Activated CD8-positive, alpha-beta T cell treated with anti-CD3 and anti-CD28 coated beads for 36 hours (primary cell): ENCODE measurements around the gene CFAP299. TPM values are rescaled to one million over a fixed set of nuclear protein-coding genes. Genes with fewer than 3 reads are reported as not detected.

Source experiments
- ATAC-seq: fragments of 200-7000 bp; cut with Tn5 transposase; one replicate; pipeline ENCODE4 v1.10.0; 2021; ENCODE audit warnings: mild to moderate bottlenecking, moderate library complexity
- CTCF ChIA-PET: fragments of 350-600 bp; sonication (Branson Sonifier 250); formaldehyde crosslinking; loops from one replicate; lab custom pipeline; 2021; ENCODE audit warnings: antibody characterized with exemption; lab: Charles Lee
- POLR2A ChIA-PET: fragments of 350-600 bp; sonication (Branson Sonifier 250); formaldehyde crosslinking; loops from one replicate; lab custom pipeline; 2021; ENCODE audit warnings: antibody characterized with exemption; lab: Charles Lee
- DNase-seq: peaks from one replicate; pipeline ENCODE4 v3.0.0-alpha.2; 2020
- H3K27ac Mint-ChIP-seq: one replicate; pipeline ENCODE4 v1.8.0; 2021; ENCODE audit warnings: mild to moderate bottlenecking, mixed read lengths
- H3K27me3 Mint-ChIP-seq: one replicate; pipeline ENCODE4 v1.8.0; 2021; ENCODE audit warnings: mixed read lengths
- H3K36me3 Mint-ChIP-seq: one replicate; pipeline ENCODE4 v1.8.0; 2021; ENCODE audit warnings: low read depth, mixed read lengths
- H3K4me1 Mint-ChIP-seq: one replicate; pipeline ENCODE4 v1.8.0; 2021; ENCODE audit warnings: low read depth, mixed read lengths
- H3K4me3 Mint-ChIP-seq: one replicate; pipeline ENCODE4 v1.8.0; 2021; ENCODE audit warnings: mild to moderate bottlenecking, moderate library complexity, mixed read lengths
- H3K9me3 Mint-ChIP-seq: one replicate; pipeline ENCODE4 v1.8.0; 2021; ENCODE audit warnings: mixed read lengths
- intact Hi-C: fragments of 100-400 bp; cut with micrococcal nuclease; formaldehyde crosslinking; loops from one replicate; pipeline ENCODE4 v1.10.0; 2022
- total RNA-seq, 2 experiments: library from RNA; stranded (reverse); gene quantifications; one replicate each; pipeline ENCODE4 v1.2.3, GENCODE V29; 2021
- TF ChIP-seq, protein P1 (sequence below): fragments of 200-600 bp; IDR thresholded peaks from one replicate; pipeline ENCODE4 v1.8.0; 2022; ENCODE audit warnings: antibody characterized with exemption, mild to moderate bottlenecking

Gene CFAP299
- total RNA-seq, 2 experiments from 2014 or later = not detected

DNA sequence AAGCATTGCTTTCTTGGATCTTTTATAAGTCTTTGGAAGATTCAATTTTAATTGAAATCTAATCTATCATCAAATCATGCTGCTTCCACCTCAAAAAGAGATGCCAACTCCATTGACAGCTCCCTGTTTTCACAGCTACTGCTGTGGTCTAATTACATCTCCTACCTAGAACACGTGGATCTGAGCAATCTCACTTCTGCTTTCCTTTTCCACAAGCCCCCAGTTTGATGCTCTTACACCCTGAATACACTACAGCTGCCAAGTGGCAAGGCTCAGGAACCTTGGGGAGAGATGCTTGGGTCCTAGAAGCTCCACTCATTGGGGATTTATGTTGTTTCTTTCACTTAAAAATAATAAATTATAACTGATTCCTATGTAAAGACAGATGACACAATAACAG is 172.0 kb downstream of the CFAP299 start:
- H3K9me3 Mint-ChIP-seq = peaks cover 3% of the 10 kb centered on the region
- CTCF ChIA-PET = interaction anchor here (0.7 to 2.0 kb wide), 2 partner anchors 10 to 30 kb away, joined by 3 to 5 read pairs; no protein-coding TSS in a partner anchor
- H3K4me3 Mint-ChIP-seq = no peak overlapping the region
- POLR2A ChIA-PET = no interaction called here
- H3K4me1 Mint-ChIP-seq = peaks cover 25% of the 10 kb centered on the region
- TF ChIP-seq, protein P1, sequence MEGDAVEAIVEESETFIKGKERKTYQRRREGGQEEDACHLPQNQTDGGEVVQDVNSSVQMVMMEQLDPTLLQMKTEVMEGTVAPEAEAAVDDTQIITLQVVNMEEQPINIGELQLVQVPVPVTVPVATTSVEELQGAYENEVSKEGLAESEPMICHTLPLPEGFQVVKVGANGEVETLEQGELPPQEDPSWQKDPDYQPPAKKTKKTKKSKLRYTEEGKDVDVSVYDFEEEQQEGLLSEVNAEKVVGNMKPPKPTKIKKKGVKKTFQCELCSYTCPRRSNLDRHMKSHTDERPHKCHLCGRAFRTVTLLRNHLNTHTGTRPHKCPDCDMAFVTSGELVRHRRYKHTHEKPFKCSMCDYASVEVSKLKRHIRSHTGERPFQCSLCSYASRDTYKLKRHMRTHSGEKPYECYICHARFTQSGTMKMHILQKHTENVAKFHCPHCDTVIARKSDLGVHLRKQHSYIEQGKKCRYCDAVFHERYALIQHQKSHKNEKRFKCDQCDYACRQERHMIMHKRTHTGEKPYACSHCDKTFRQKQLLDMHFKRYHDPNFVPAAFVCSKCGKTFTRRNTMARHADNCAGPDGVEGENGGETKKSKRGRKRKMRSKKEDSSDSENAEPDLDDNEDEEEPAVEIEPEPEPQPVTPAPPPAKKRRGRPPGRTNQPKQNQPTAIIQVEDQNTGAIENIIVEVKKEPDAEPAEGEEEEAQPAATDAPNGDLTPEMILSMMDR = no peak
- DNase-seq (no peak), ATAC-seq (peak; percentile 42)
- intact Hi-C loops = no loop called here
- H3K36me3 Mint-ChIP-seq = no peaks in the 10 kb centered on the region
- no peak overlapping the region for H3K27ac Mint-ChIP-seq
- H3K27me3 Mint-ChIP-seq = no peaks in the 10 kb centered on the region

DNA sequence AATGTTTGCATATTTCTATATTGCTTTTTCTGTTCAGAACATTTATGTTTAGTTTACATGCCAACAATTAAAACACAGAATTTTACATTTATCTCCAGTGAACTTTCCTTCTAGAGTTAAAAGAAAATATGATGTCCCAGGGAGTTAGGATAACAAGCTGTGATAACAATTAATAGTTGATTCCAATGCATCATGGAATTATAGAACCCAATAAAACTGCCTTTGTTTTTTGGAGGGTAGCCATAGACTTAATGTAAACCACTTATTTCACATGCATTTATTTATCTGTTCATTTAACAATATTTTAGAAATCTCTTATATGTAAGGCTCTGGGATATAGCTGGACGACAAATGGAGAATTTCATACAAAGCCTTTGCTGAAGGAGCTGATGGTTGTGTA is 180.0 kb downstream of the CFAP299 start:
- ChIA-PET CTCF (no interaction called here), POLR2A (no interaction called here)
- Mint-ChIP-seq H3K9me3 (no peaks in the 10 kb centered on the region), H3K4me1 (no peaks in the 10 kb centered on the region), H3K27me3 (no peaks in the 10 kb centered on the region), H3K36me3 (no peaks in the 10 kb centered on the region), H3K4me3 (no peak overlapping the region), H3K27ac (no peak overlapping the region)
- TF ChIP-seq, protein P1 = no peak
- no peak for ATAC-seq
- intact Hi-C loops = no loop called here
- no peak for DNase-seq

DNA sequence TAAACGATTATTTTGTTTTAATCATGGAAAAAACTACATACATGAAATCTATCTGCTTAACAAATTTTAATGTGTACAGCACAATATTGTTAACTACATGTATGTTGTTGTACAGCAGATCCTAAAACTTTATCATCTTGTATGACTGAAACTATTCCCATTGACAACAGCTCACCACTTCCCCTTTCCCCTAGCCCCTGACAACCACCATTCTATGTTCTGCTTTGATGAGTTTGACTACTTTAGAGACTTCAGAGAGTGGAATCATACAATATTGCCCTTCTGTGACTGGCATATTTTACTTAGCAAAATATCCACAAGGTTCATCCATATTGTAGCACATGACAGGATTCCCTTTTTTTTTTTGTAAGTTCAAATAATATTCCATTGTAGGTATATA is 185.9 kb downstream of the CFAP299 start:
- Mint-ChIP-seq H3K9me3 (no peaks in the 10 kb centered on the region), H3K4me1 (no peaks in the 10 kb centered on the region)

DNA sequence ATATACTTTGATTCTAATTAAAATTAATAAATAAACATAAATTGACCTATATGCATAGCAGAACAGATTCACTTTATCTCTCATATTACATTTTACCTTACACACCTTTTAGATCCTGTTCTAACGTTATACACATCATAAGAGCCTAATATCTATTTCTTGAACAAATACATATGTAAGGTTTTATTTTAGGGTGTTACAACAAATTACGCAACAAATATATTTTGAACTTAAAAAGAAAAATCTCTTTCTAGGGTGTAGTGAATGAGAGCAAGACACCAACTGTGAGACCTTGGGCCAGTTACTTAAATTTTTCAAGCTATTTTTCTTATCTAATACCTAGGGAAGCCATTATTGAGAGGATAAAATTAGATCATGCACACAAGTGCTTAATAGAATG is 191.2 kb downstream of the CFAP299 start:
- intact Hi-C loops = no loop called here
- H3K36me3 Mint-ChIP-seq = no peaks in the 10 kb centered on the region
- POLR2A ChIA-PET = no interaction called here
- no peaks in the 10 kb centered on the region for H3K9me3 Mint-ChIP-seq
- H3K27ac Mint-ChIP-seq = no peak overlapping the region
- CTCF ChIA-PET = no interaction called here
- no peaks in the 10 kb centered on the region for H3K27me3 Mint-ChIP-seq
- ATAC-seq (no peak), DNase-seq (no peak)
- TF ChIP-seq, protein P1 = no peak
- H3K4me3 Mint-ChIP-seq = no peak overlapping the region
- no peaks in the 10 kb centered on the region for H3K4me1 Mint-ChIP-seq

More for the DNA sequence above, 185.9 kb downstream of the CFAP299 start:
- ChIA-PET POLR2A (no interaction called here), CTCF (no interaction called here)
- TF ChIP-seq, protein P1 = no peak
- no peak overlapping the region for H3K27ac Mint-ChIP-seq
- H3K27me3 Mint-ChIP-seq = no peaks in the 10 kb centered on the region
- no peaks in the 10 kb centered on the region for H3K36me3 Mint-ChIP-seq
- no peak overlapping the region for H3K4me3 Mint-ChIP-seq
- DNase-seq (no peak), ATAC-seq (no peak)
- intact Hi-C loops = no loop called here

DNA sequence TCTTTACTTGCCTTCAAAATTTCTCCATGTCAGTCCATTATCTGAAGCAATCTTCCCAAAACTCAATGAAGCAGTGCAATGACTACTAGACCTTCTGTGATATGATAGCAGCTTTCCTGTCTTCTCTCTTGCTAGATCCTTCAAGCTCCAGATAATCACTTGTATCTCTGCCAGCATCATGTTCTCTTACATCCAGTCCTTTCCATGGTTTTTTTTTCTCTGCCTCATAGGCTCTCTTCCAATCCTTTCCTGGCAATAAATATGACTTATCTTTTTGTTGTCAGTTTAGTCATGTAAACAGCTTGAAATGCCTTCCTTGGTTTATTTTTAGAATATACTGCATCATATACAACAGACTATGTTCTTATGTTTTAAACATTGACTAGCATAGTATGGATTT is 193.5 kb downstream of the CFAP299 start:
- POLR2A ChIA-PET = no interaction called here
- CTCF ChIA-PET = interaction anchor here (0.7 kb wide), 1 partner anchor 149 kb away, joined by 3 read pairs; no protein-coding TSS in a partner anchor
- ATAC-seq (no peak), DNase-seq (no peak)
- TF ChIP-seq, protein P1 = no peak
- Mint-ChIP-seq H3K9me3 (no peaks in the 10 kb centered on the region), H3K27me3 (no peaks in the 10 kb centered on the region), H3K36me3 (no peaks in the 10 kb centered on the region), H3K4me3 (no peak overlapping the region), H3K4me1 (no peaks in the 10 kb centered on the region), H3K27ac (no peak overlapping the region)
- intact Hi-C loops = no loop called here
